PC-3 (cell line): ENCODE results near the gene ZCCHC10. TPM values are rescaled to one million over a fixed set of nuclear protein-coding genes. Genes with fewer than 3 reads are reported as not detected.

Source experiments
- ATAC-seq: fragments of 200-7000 bp; cut with Tn5 transposase; 2 replicates; pipeline ENCODE4 v1.9.1; 2020; ENCODE audit warnings: mild to moderate bottlenecking, moderate library complexity
- BruUV-seq: library from RNA; stranded (reverse); fragments of 400-500 nt; replicated peaks from 2 replicates; lab custom pipeline; 2021; lab: Mats Ljungman, UMichigan
- CTCF ChIA-PET: fragments of 300-600 bp; sonication (Branson Sonifier 250); formaldehyde crosslinking; loops from one replicate; lab custom pipeline; 2022; ENCODE audit warnings: antibody characterized with exemption; lab: Charles Lee
- POLR2A ChIA-PET: fragments of 300-600 bp; sonication (Branson Sonifier 250); formaldehyde crosslinking; loops from one replicate; lab custom pipeline; 2022; ENCODE audit warnings: antibody characterized with exemption; ENCODE audit not compliant: unreplicated experiment; lab: Charles Lee
- DNase-seq: peaks from one replicate; pipeline ENCODE4 v3.0.0-alpha.2; 2015
- H2AFZ ChIP-seq: fragments of 300-600 bp; sonication (generic); 2 replicates; pipeline ENCODE4 v1.6.0; 2016; ENCODE audit warnings: antibody characterized with exemption, low read length
- H3F3A ChIP-seq: fragments of 300-600 bp; sonication (generic); one replicate; pipeline ENCODE4 v1.6.0; 2017; ENCODE audit warnings: antibody characterized with exemption, low read length, control low read depth, mild to moderate bottlenecking; ENCODE audit not compliant: unreplicated experiment
- H3K27ac ChIP-seq: fragments of 300-600 bp; sonication (generic); 2 replicates; pipeline ENCODE4 v1.5.1; 2016; ENCODE audit warnings: mild to moderate bottlenecking, low read length
- H3K27me3 ChIP-seq: fragments of 300-600 bp; sonication (generic); 2 replicates; pipeline ENCODE4 v1.6.1; 2016; ENCODE audit warnings: low read length, mixed read lengths
- H3K36me3 ChIP-seq: fragments of 300-600 bp; sonication (generic); 2 replicates; pipeline ENCODE4 v1.6.1; 2016; ENCODE audit warnings: low read depth, mixed run types, low read length, mixed read lengths
- H3K4me1 ChIP-seq: fragments of 300-600 bp; sonication (generic); 2 replicates; pipeline ENCODE4 v1.5.1; 2016; ENCODE audit warnings: low read length; ENCODE audit not compliant: insufficient read depth
- H3K4me2 ChIP-seq: fragments of 300-600 bp; sonication (generic); 2 replicates; pipeline ENCODE4 v1.6.0; 2016; ENCODE audit warnings: low read length
- H3K4me3 ChIP-seq: fragments of 300-600 bp; sonication (generic); 2 replicates; pipeline ENCODE4 v1.5.1; 2016; ENCODE audit warnings: mild to moderate bottlenecking, low read length, mixed read lengths
- H3K79me2 ChIP-seq: fragments of 300-600 bp; sonication (generic); 2 replicates; pipeline ENCODE4 v1.6.1; 2017; ENCODE audit warnings: low read length, mixed read lengths
- H3K9ac ChIP-seq: fragments of 300-600 bp; sonication (generic); 2 replicates; pipeline ENCODE4 v1.6.0; 2016; ENCODE audit warnings: mild to moderate bottlenecking, low read length
- H3K9me2 ChIP-seq: fragments of 300-600 bp; sonication (generic); replicated peaks from 2 replicates; pipeline ENCODE4 v1.6.1; 2016; ENCODE audit warnings: mixed run types, low read length, mixed read lengths
- H3K9me3 ChIP-seq: fragments of 300-600 bp; sonication (generic); 2 replicates; pipeline ENCODE4 v1.6.1; 2016; ENCODE audit warnings: low read length, mixed read lengths
- H4K20me1 ChIP-seq: fragments of 300-600 bp; sonication (generic); 2 replicates; pipeline ENCODE4 v1.6.1; 2016; ENCODE audit warnings: low read length, mixed read lengths
- EZH2 ChIP-seq: fragments of 300-600 bp; sonication (generic); IDR thresholded peaks from one replicate; pipeline ENCODE4 v1.6.1; 2017; ENCODE audit warnings: antibody characterized with exemption, mild to moderate bottlenecking, low read length; ENCODE audit not compliant: unreplicated experiment
- EZH2phosphoT487 ChIP-seq: fragments of 300-600 bp; sonication (generic); IDR thresholded peaks from 2 replicates; pipeline ENCODE4 v1.6.1; 2018; ENCODE audit warnings: mild to moderate bottlenecking, antibody characterized with exemption, low read length, borderline replicate concordance
- intact Hi-C: fragments of 100-400 bp; cut with micrococcal nuclease; formaldehyde crosslinking; loops from 2 replicates; pipeline ENCODE4 v1.9.0; 2023
- total RNA-seq: library from RNA; depleted of rRNA; stranded (reverse); fragments of >200 nt; gene quantifications from 2 replicates; pipeline ENCODE4 v1.2.3, GENCODE V29; 2014
- TF ChIP-seq, protein P1 (sequence below): fragments of 300-600 bp; sonication (generic); conservative IDR thresholded peaks from 2 replicates; pipeline ENCODE4 v1.5.1; 2017; ENCODE audit warnings: antibody characterized with exemption, low read depth, mild to moderate bottlenecking, low read length

The ZCCHC10 gene
- total RNA-seq, 1 experiment from 2014 or later: 6.1 TPM

DNA sequence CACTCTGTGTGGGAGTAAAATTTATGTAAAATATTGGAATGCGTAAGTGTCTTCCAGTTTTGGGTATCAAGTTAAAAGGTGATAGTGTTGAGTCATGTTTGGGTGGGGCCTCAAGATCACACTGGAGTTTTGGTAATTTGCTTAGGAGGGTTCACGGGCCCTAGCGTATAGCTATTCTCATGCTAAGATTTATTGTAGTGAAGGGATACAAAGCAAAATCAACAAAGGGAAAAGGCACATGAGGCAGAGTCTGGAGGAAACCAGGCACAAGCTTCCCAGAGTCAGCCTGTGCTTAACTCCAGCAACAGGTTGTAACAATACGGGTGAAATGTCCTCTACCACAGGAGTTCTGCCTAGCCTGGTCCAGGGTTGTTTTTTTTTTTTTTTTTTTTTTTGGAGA is 45.7 kb upstream of the ZCCHC10 start:
- CTCF ChIA-PET: no interaction called here
- Histone ChIP-seq H2AFZ (no peak overlapping the region), H3K4me1 (no peaks in the 10 kb centered on the region), H3K9me3 (no peaks in the 10 kb centered on the region), H3K27ac (no peak overlapping the region), H3K9ac (no peak overlapping the region), H3K9me2 (no peaks in the 10 kb centered on the region), H3F3A (no peaks in the 10 kb centered on the region), H3K4me2 (no peak overlapping the region), H3K4me3 (no peak overlapping the region), H4K20me1 (no peaks in the 10 kb centered on the region), H3K27me3 (no peaks in the 10 kb centered on the region), H3K36me3 (peaks cover 35% of the 10 kb centered on the region), H3K79me2 (peaks cover 52% of the 10 kb centered on the region)
- BruUV-seq: no TSS peak
- DNase-seq (no peak), ATAC-seq (no peak)
- TF ChIP-seq, protein P1, sequence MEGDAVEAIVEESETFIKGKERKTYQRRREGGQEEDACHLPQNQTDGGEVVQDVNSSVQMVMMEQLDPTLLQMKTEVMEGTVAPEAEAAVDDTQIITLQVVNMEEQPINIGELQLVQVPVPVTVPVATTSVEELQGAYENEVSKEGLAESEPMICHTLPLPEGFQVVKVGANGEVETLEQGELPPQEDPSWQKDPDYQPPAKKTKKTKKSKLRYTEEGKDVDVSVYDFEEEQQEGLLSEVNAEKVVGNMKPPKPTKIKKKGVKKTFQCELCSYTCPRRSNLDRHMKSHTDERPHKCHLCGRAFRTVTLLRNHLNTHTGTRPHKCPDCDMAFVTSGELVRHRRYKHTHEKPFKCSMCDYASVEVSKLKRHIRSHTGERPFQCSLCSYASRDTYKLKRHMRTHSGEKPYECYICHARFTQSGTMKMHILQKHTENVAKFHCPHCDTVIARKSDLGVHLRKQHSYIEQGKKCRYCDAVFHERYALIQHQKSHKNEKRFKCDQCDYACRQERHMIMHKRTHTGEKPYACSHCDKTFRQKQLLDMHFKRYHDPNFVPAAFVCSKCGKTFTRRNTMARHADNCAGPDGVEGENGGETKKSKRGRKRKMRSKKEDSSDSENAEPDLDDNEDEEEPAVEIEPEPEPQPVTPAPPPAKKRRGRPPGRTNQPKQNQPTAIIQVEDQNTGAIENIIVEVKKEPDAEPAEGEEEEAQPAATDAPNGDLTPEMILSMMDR: no peak
- no peak for TF ChIP-seq EZH2phosphoT487
- TF ChIP-seq EZH2: no peak
- POLR2A ChIA-PET: no interaction called here
- intact Hi-C loops: no loop called here

DNA sequence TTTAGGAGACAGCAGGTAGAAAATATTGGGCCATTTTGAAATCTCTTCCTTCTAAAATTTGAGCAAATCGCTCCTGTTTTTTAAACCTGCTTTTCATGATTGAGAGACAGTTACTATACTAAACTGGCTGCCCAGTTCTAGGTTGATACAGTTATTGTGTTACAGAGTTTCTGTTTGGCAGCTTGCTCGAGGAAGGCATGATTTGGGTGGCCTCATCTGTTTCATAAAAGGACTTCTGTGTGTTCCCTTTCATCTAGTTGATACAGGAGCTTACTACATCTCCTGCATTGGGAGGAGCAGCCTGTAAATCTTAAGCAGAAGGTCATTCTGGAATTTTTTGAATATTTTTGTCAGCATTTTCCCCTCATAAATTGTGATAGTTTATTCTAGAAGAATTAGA is 39.7 kb upstream of the ZCCHC10 start:
- H3K36me3 ChIP-seq: peaks cover 25% of the 10 kb centered on the region
- BruUV-seq: no TSS peak
- ATAC-seq (no peak), DNase-seq (no peak)
- H4K20me1 ChIP-seq: 0 out of 2 replicates have a peak, but pooled peaks cover 19% of the 10 kb centered on the region
- no peak overlapping the region for H3K4me2 ChIP-seq
- no peak overlapping the region for H3K4me3 ChIP-seq
- H3K27me3 ChIP-seq: no peaks in the 10 kb centered on the region
- H3F3A ChIP-seq: no peaks in the 10 kb centered on the region
- ChIA-PET CTCF (no interaction called here), POLR2A (no interaction called here)
- intact Hi-C loops: no loop called here
- TF ChIP-seq, protein P1: no peak
- TF ChIP-seq EZH2 (no peak), EZH2phosphoT487 (no peak)
- peaks cover 68% of the 10 kb centered on the region for H3K79me2 ChIP-seq
- H2AFZ ChIP-seq: no peak overlapping the region
- H3K9ac ChIP-seq: no peak overlapping the region
- no peak overlapping the region for H3K27ac ChIP-seq
- H3K9me3 ChIP-seq: no peaks in the 10 kb centered on the region
- peaks cover 13% of the 10 kb centered on the region for H3K4me1 ChIP-seq
- no peaks in the 10 kb centered on the region for H3K9me2 ChIP-seq

- peak; percentile 42 for DNase-seq
- peaks cover 13% of the 10 kb centered on the region for H3K4me1 ChIP-seq
- no peaks in the 10 kb centered on the region for H3F3A ChIP-seq
- intact Hi-C loops: no loop called here
- H3K9ac ChIP-seq: no peak overlapping the region
- H3K36me3 ChIP-seq: peaks cover 25% of the 10 kb centered on the region
- no peaks in the 10 kb centered on the region for H3K9me2 ChIP-seq
- H3K4me2 ChIP-seq: no peak overlapping the region
- ChIA-PET POLR2A (no interaction called here), CTCF (no interaction called here)
- TF ChIP-seq EZH2phosphoT487: no peak
- TF ChIP-seq EZH2: no peak
- TF ChIP-seq, protein P1: no peak
- 0 out of 2 replicates have a peak, but pooled peaks cover 19% of the 10 kb centered on the region for H4K20me1 ChIP-seq
- H3K9me3 ChIP-seq: no peaks in the 10 kb centered on the region
- H3K27me3 ChIP-seq: no peaks in the 10 kb centered on the region
- no peak overlapping the region for H3K4me3 ChIP-seq
- peaks cover 69% of the 10 kb centered on the region for H3K79me2 ChIP-seq
- BruUV-seq: no TSS peak
- H2AFZ ChIP-seq: no peak overlapping the region
- ATAC-seq: peak; percentile 40
- H3K27ac ChIP-seq: no peak overlapping the region; the same call in 1 of the 2 replicates
These were observed 39.1 kb upstream of the ZCCHC10 start for GRCh38 chr5:133065471-133065870.
